Measurements from ENCODE around the gene CACNB4. TPM values are rescaled to one million over a fixed set of nuclear protein-coding genes. Genes with fewer than 3 reads are reported as not detected.
"Not testable (repeated sequence)": the region's sequence is repeated elsewhere in the genome, so short reads cannot be mapped to it uniquely, and the experiment has no call there.

CACNB4 gene
- total RNA-seq, 1 experiment from 2014 or later: not detected

GRCh38 chr2:152114366-152114765 is 15.5 kb upstream of the CACNB4 start:
- CTCF ChIA-PET: no interaction called here
- H3K4me1 ChIP-seq (ENCODE audit: insufficient read depth, low read length): no peaks in the 10 kb centered on the region
- no peak overlapping the region for H3K27ac ChIP-seq (ENCODE audit: low read length)
- no peaks in the 10 kb centered on the region for H3K36me3 ChIP-seq (ENCODE audit: low read depth, low read length)
- intact Hi-C loops (cut with micrococcal nuclease): no loop called here
- H3K9ac ChIP-seq (ENCODE audit: low read length): no peak overlapping the region
- H2AFZ ChIP-seq (ENCODE audit: low read length): no peak overlapping the region
- POLR2A ChIA-PET (ENCODE audit: unreplicated experiment): no interaction called here
- no peaks in the 10 kb centered on the region for H3K27me3 ChIP-seq (ENCODE audit: low read length)
- TF ChIP-seq EZH2phosphoT487 (IDR thresholded peaks at IDR 0.05; ENCODE audit: borderline replicate concordance, low read length) (no peak), EZH2 (IDR thresholded peaks at IDR 0.05; ENCODE audit: low read length, unreplicated experiment) (no peak), CTCF (conservative IDR thresholded peaks at IDR 0.05; ENCODE audit: low read depth, low read length) (no peak)
- H3K9me2 ChIP-seq (replicated peaks; ENCODE audit: low read length): no peaks in the 10 kb centered on the region
- H3K9me3 ChIP-seq (ENCODE audit: low read length): no peaks in the 10 kb centered on the region
- ATAC-seq (no peak), DNase-seq (no peak)
- no peaks in the 10 kb centered on the region for H3F3A ChIP-seq (ENCODE audit: low read length, unreplicated experiment)
- H3K4me3 ChIP-seq (ENCODE audit: low read length): no peak overlapping the region
- H3K4me2 ChIP-seq (ENCODE audit: low read length): no peak overlapping the region
- BruUV-seq (replicated peaks): no TSS peak
- H4K20me1 ChIP-seq (ENCODE audit: low read length): no peaks in the 10 kb centered on the region
- H3K79me2 ChIP-seq (ENCODE audit: low read length): no peaks in the 10 kb centered on the region

DNA sequence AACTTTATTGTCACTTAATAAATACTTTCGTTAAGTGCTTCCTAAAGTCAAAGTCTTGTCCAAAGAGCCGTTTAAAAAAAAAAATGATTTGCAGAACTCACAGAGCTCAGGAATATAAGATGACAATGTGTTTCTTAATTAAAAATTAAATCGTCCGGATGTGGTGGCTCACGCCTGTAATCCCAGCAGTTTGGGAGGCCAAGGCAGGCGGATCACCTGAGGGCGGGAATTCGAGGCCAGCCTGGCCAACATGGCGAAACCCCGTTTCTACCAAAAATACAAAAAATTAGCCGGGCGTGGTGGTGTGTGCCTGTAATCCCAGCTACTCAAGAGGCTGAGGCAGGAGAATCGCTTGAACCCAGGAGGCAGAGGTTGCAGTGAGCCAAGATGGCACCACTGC is 8.3 kb upstream of the CACNB4 start:
- H3K9me2 ChIP-seq (replicated peaks; ENCODE audit: low read length); H2AFZ ChIP-seq (ENCODE audit: low read length); CTCF ChIA-PET; H3K4me3 ChIP-seq (ENCODE audit: low read length); H3K9me3 ChIP-seq (ENCODE audit: low read length); ATAC-seq; H3K4me2 ChIP-seq (ENCODE audit: low read length); H3K27me3 ChIP-seq (ENCODE audit: low read length); H3K79me2 ChIP-seq (ENCODE audit: low read length); BruUV-seq (replicated peaks); H3K27ac ChIP-seq (ENCODE audit: low read length); H3F3A ChIP-seq (ENCODE audit: low read length, unreplicated experiment); DNase-seq; H3K4me1 ChIP-seq (ENCODE audit: insufficient read depth, low read length); H3K36me3 ChIP-seq (ENCODE audit: low read depth, low read length); H4K20me1 ChIP-seq (ENCODE audit: low read length); H3K9ac ChIP-seq (ENCODE audit: low read length): not testable (repeated sequence)
- POLR2A ChIA-PET (ENCODE audit: unreplicated experiment): interaction anchor here (0.8 kb wide), 1 partner anchor 9 kb away, joined by 3 read pairs; no protein-coding TSS in a partner anchor
- intact Hi-C loops (cut with micrococcal nuclease): loop anchor here (5.0 kb wide), 1 partner anchor 65 kb away; no protein-coding TSS in a partner anchor

DNA sequence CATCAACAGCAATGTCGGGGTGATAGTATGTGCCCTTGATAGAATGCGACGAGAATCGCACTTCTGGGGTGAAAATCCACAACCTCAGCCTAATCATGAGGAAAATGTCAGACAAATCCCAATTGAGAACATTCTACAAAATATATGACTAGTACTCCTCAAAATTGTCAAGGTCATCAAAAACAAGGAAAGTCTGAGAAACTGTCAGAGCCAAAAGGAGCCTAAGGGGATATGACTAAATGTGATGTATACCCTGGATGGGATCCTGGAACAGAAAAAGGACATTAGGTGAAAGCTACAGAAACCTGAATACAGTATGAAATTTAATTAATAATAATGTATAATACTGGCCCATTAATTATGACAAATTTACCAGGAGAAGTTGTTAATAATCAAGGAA is 7.6 kb upstream of the CACNB4 start:
- CTCF ChIA-PET: no interaction called here
- Histone ChIP-seq H3F3A (ENCODE audit: low read length, unreplicated experiment) (no peaks in the 10 kb centered on the region), H3K79me2 (ENCODE audit: low read length) (no peaks in the 10 kb centered on the region), H3K36me3 (ENCODE audit: low read depth, low read length) (no peaks in the 10 kb centered on the region), H4K20me1 (ENCODE audit: low read length) (no peaks in the 10 kb centered on the region), H3K9me2 (replicated peaks; ENCODE audit: low read length) (no peaks in the 10 kb centered on the region), H3K27ac (ENCODE audit: low read length) (no peak overlapping the region), H3K4me3 (ENCODE audit: low read length) (no peak overlapping the region), H3K4me2 (ENCODE audit: low read length) (no peak overlapping the region), H3K9ac (ENCODE audit: low read length) (no peak overlapping the region), H3K4me1 (ENCODE audit: insufficient read depth, low read length) (peaks cover 5% of the 10 kb centered on the region; the same call in 1 of the 2 replicates), H2AFZ (ENCODE audit: low read length) (no peak overlapping the region), H3K9me3 (ENCODE audit: low read length) (no peaks in the 10 kb centered on the region), H3K27me3 (ENCODE audit: low read length) (0 out of 2 replicates have a peak, but pooled peaks cover under 1% of the 10 kb centered on the region)
- no TSS peak for BruUV-seq (replicated peaks)
- ATAC-seq (peak; percentile 82), DNase-seq (peak; percentile 65)
- intact Hi-C loops (cut with micrococcal nuclease): loop anchor here (5.0 kb wide), 1 partner anchor 66 kb away; no protein-coding TSS in a partner anchor
- POLR2A ChIA-PET (ENCODE audit: unreplicated experiment): interaction anchor here (0.8 kb wide), 1 partner anchor 9 kb away, joined by 3 read pairs; no protein-coding TSS in a partner anchor
- TF ChIP-seq EZH2 (IDR thresholded peaks at IDR 0.05; ENCODE audit: low read length, unreplicated experiment) (no peak), CTCF (conservative IDR thresholded peaks at IDR 0.05; ENCODE audit: low read depth, low read length) (no peak), EZH2phosphoT487 (IDR thresholded peaks at IDR 0.05; ENCODE audit: borderline replicate concordance, low read length) (no peak)

Measured in PC-3 (cell line).